IMR-90 (cell line): ENCODE measurements around the gene RAD51B. TPM values are rescaled to one million over a fixed set of nuclear protein-coding genes. Genes with fewer than 3 reads are reported as not detected.

ENCODE experiments used
- ATAC-seq: fragments of 200-7000 bp; cut with Tn5 transposase; 2 replicates; pipeline ENCODE4 v1.9.1; 2020; ENCODE audit warnings: low read depth, mild to moderate bottlenecking, moderate library complexity
- BruUV-seq: library from RNA; stranded (reverse); fragments of 400-500 nt; replicated peaks from 2 replicates; lab custom pipeline; 2021; lab: Mats Ljungman, UMichigan
- CTCF ChIA-PET: fragments of 300-600 bp; formaldehyde crosslinking; extraction: SDS; loops from one replicate; lab custom pipeline; 2021; ENCODE audit warnings: antibody characterized with exemption; lab: Yijun Ruan, JAX
- POLR2A ChIA-PET: fragments of 300-600 bp; sonication (Branson Sonifier 250); formaldehyde crosslinking; loops from one replicate; lab custom pipeline; 2022; ENCODE audit warnings: antibody characterized with exemption; ENCODE audit not compliant: unreplicated experiment; lab: Charles Lee
- DNase-seq: peaks from one replicate; pipeline ENCODE4 v3.0.0; 2013
- H2AFZ ChIP-seq: replicated peaks from 2 replicates; pipeline ENCODE3; 2013; ENCODE audit warnings: low read length, mild to moderate bottlenecking; ENCODE audit not compliant: poor library complexity
- H2AK5ac ChIP-seq: 2 replicates; pipeline ENCODE4 v1.6.1; 2013; ENCODE audit warnings: low read depth, low read length, inconsistent platforms
- H2AK9ac ChIP-seq: replicated peaks from 2 replicates; pipeline ENCODE3; 2013; ENCODE audit warnings: mild to moderate bottlenecking, low read depth, low read length, moderate library complexity; ENCODE audit not compliant: poor library complexity
- H2BK120ac ChIP-seq: 2 replicates; pipeline ENCODE4 v1.6.1; 2013; ENCODE audit warnings: low read depth, low read length, inconsistent platforms
- H2BK15ac ChIP-seq: 3 replicates; pipeline ENCODE4 v1.6.1; 2013; ENCODE audit warnings: low read depth, low read length, inconsistent platforms
- H2BK20ac ChIP-seq: 2 replicates; pipeline ENCODE4 v1.6.1; 2013; ENCODE audit warnings: low read depth, mild to moderate bottlenecking, inconsistent platforms, low read length, moderate library complexity
- H2BK5ac ChIP-seq: 2 replicates; pipeline ENCODE4 v1.6.1; 2013; ENCODE audit warnings: mild to moderate bottlenecking, low read depth, low read length, inconsistent platforms; ENCODE audit not compliant: poor library complexity, severe bottlenecking
- H3K14ac ChIP-seq: replicated peaks from 2 replicates; pipeline ENCODE4 v1.6.1; 2013; ENCODE audit warnings: low read depth, low read length, inconsistent platforms
- H3K18ac ChIP-seq: 2 replicates; pipeline ENCODE4 v1.6.1; 2013; ENCODE audit warnings: low read depth, low read length, control low read depth
- H3K23ac ChIP-seq: 2 replicates; pipeline ENCODE4 v1.6.1; 2013; ENCODE audit warnings: low read depth, low read length, inconsistent platforms
- H3K27ac ChIP-seq: 2 replicates; pipeline ENCODE4 v1.5.1; 2013; ENCODE audit warnings: mild to moderate bottlenecking, control low read depth, low read length; ENCODE audit not compliant: insufficient read depth
- H3K27me3 ChIP-seq: 2 replicates; pipeline ENCODE4 v1.6.1; 2013; ENCODE audit warnings: low read length; ENCODE audit not compliant: control insufficient read depth, insufficient read depth
- H3K36me3 ChIP-seq: 2 replicates; pipeline ENCODE4 v1.6.1; 2013; ENCODE audit warnings: low read length, mixed read lengths; ENCODE audit not compliant: control insufficient read depth, insufficient read depth
- H3K4ac ChIP-seq: 2 replicates; pipeline ENCODE4 v1.6.1; 2013; ENCODE audit warnings: low read depth, low read length, inconsistent platforms
- H3K4me1 ChIP-seq: 2 replicates; pipeline ENCODE4 v1.6.1; 2013; ENCODE audit warnings: low read length, mixed read lengths; ENCODE audit not compliant: control insufficient read depth, insufficient read depth
- H3K4me2 ChIP-seq: 2 replicates; pipeline ENCODE4 v1.6.1; 2013; ENCODE audit warnings: low read depth, mild to moderate bottlenecking, control low read depth, low read length, moderate library complexity
- H3K4me3 ChIP-seq: 2 replicates; pipeline ENCODE4 v1.5.1; 2013; ENCODE audit warnings: low read depth, mild to moderate bottlenecking, control low read depth, low read length, moderate library complexity; ENCODE audit not compliant: insufficient read depth
- H3K56ac ChIP-seq: 2 replicates; pipeline ENCODE4 v1.6.1; 2013; ENCODE audit warnings: low read length, inconsistent platforms; ENCODE audit not compliant: insufficient read depth; ENCODE audit errors: extremely low read depth
- H3K79me1 ChIP-seq, 2 experiments: 2 replicates each; pipeline ENCODE4 v1.6.1; 2013; ENCODE audit warnings: low read length in 2 of 2, inconsistent platforms in 1 of 2, low read depth in 1 of 2
- H3K9ac ChIP-seq: 2 replicates; pipeline ENCODE4 v1.6.1; 2013; ENCODE audit warnings: low read depth, low read length, control low read depth
- H3K9me1 ChIP-seq: 2 replicates; pipeline ENCODE4 v1.6.1; 2013; ENCODE audit warnings: low read length, inconsistent platforms; ENCODE audit not compliant: insufficient read depth
- H3K9me3 ChIP-seq: 2 replicates; pipeline ENCODE4 v1.6.1; 2013; ENCODE audit warnings: low read length; ENCODE audit not compliant: control insufficient read depth, insufficient read depth
- H4K20me1 ChIP-seq: 2 replicates; pipeline ENCODE4 v1.6.1; 2013; ENCODE audit warnings: low read length, inconsistent platforms; ENCODE audit not compliant: insufficient read depth
- H4K5ac ChIP-seq: 2 replicates; pipeline ENCODE4 v1.6.1; 2013; ENCODE audit warnings: mild to moderate bottlenecking, low read depth, low read length, control low read depth
- H4K8ac ChIP-seq, 2 experiments: 2 replicates each; pipeline ENCODE4 v1.6.1; 2013; ENCODE audit warnings: low read depth in 2 of 2, low read length in 2 of 2, control low read depth in 1 of 2, inconsistent platforms in 1 of 2
- H4K91ac ChIP-seq: 2 replicates; pipeline ENCODE4 v1.6.1; 2013; ENCODE audit warnings: low read depth, low read length, inconsistent platforms; ENCODE audit not compliant: insufficient read depth
- FOS ChIP-seq: fragments of 150-350 bp; IDR thresholded peaks from 2 replicates; pipeline ENCODE4 v1.6.1; 2016; ENCODE audit warnings: low read depth, low read length
- MAZ ChIP-seq: IDR thresholded peaks from 2 replicates; pipeline ENCODE4 v1.6.1; 2012; ENCODE audit warnings: low read depth, mild to moderate bottlenecking, low read length, improper control_type of control experiment, moderate library complexity, borderline replicate concordance
- NFE2L2 ChIP-seq: fragments of 150-350 bp; IDR thresholded peaks from 2 replicates; pipeline ENCODE4 v1.6.1; 2016; ENCODE audit warnings: low read depth, mild to moderate bottlenecking, low read length
- WGBS, 2 experiments: methylation state at CpG; one replicate each; pipeline versions ENCODE4 v1.1.5 to v1.1.7; 2013; ENCODE audit warnings: missing lambda C conversion rate in 2 of 2; ENCODE audit not compliant: insufficient read length in 1 of 2; ENCODE audit errors: extremely low coverage in 2 of 2; 5-methylcytosine and 5-hydroxymethylcytosine counted together
- dilution Hi-C: fragments of 300-500 bp; cut with HindIII; formaldehyde crosslinking; loops from one replicate; pipeline ENCODE4 v1.14.3; 2018; ENCODE audit warnings: low sequenced_read_pairs; ENCODE audit not compliant: unreplicated experiment
- in situ Hi-C: fragments of 300-500 bp; cut with MboI; formaldehyde crosslinking; loops from 3 replicates; pipeline ENCODE4 v1.14.3; 2019; ENCODE audit warnings: low sequenced_read_pairs, inconsistent platforms, mixed read lengths
- intact Hi-C: fragments of 100-400 bp; cut with micrococcal nuclease; formaldehyde crosslinking; loops from 2 replicates; pipeline ENCODE4 v1.10.0; 2022
- polyA plus RNA-seq, 3 experiments: library from polyadenylated mRNA; depleted of rRNA; stranded (reverse); fragments of >200 nt; gene quantifications; 2 replicates each; pipeline ENCODE4 v1.2.3, GENCODE V29; 2012; ENCODE audit warnings: low replicate concordance in 1 of 3
- total RNA-seq: library from RNA; depleted of rRNA; stranded (reverse); fragments of >200 nt; gene quantifications from 2 replicates; pipeline ENCODE4 v1.2.3, GENCODE V29; 2012

The RAD51B gene
- total and polyA plus RNA-seq, 2 of the 4 experiments (the other 2 are of a cell fraction), result 5.1 to 18.8 TPM

DNA sequence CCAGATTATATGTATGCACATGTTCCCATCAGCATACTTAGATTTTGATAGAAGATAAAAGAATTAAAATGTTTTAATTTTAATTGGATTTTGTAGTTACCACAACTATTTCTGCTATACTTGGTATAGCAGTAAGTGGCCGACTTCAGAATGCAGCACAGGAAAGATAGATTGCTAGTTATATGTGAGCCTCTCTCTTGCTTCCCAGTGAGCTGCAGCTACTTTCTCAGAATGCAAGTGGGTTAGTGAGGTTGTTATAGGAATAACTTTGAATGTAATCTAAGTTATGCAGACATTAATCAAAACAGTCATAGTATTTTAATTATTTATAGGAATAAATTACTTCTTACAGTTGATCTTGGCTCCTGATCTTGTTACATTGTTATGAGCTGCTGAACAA is 240.6 kb downstream of the RAD51B start:
- H3K4me1 ChIP-seq, result no peaks in the 10 kb centered on the region
- no peak overlapping the region for H2BK120ac ChIP-seq
- ChIA-PET POLR2A (interaction anchor here (0.7 kb wide), 1 partner anchor 64 kb away, joined by 4 read pairs; no protein-coding TSS in a partner anchor), CTCF (interaction anchor here (0.6 to 0.8 kb wide), 2 partner anchors 137 to 155 kb away, joined by 3 to 4 read pairs; no protein-coding TSS in a partner anchor)
- ATAC-seq (no peak), DNase-seq (no peak)
- no peak overlapping the region for H3K9ac ChIP-seq
- WGBS, 2 experiments, result no CpG with 5 or more reads among the region's 1 CpG
- intact Hi-C loops, result no loop called here
- dilution Hi-C loops, result no loop called here
- H2AK9ac ChIP-seq, result no peak overlapping the region
- no peak overlapping the region for H3K18ac ChIP-seq
- no peaks in the 10 kb centered on the region for H3K36me3 ChIP-seq
- H2BK15ac ChIP-seq, result no peak overlapping the region
- H3K23ac ChIP-seq, result no peak overlapping the region
- no peak overlapping the region for H4K91ac ChIP-seq
- H3K27ac ChIP-seq, result no peak overlapping the region
- TF ChIP-seq NFE2L2, result no peak
- TF ChIP-seq MAZ, result no peak
- no peak for TF ChIP-seq FOS
- no peak overlapping the region for H2BK5ac ChIP-seq
- no peaks in the 10 kb centered on the region for H3K27me3 ChIP-seq
- no peak overlapping the region for H2AK5ac ChIP-seq
- H4K8ac ChIP-seq, result no peak overlapping the region
- H3K9me3 ChIP-seq, result no peaks in the 10 kb centered on the region
- H3K4ac ChIP-seq, result no peak overlapping the region
- H3K56ac ChIP-seq, result no peak overlapping the region
- no peak overlapping the region for H2AFZ ChIP-seq
- 0 out of 4 replicates have a peak, but pooled peaks cover 0 to 2% of the 10 kb centered on the region in 2 experiments for H3K79me1 ChIP-seq
- H3K9me1 ChIP-seq, result no peaks in the 10 kb centered on the region
- no TSS peak for BruUV-seq
- H4K5ac ChIP-seq, result no peak overlapping the region
- no peaks in the 10 kb centered on the region for H4K20me1 ChIP-seq
- H3K14ac ChIP-seq, result no peak overlapping the region
- in situ Hi-C loops, result no loop called here
- no peak overlapping the region for H3K4me3 ChIP-seq
- no peak overlapping the region for H3K4me2 ChIP-seq
- no peak overlapping the region for H2BK20ac ChIP-seq
